ENCODE data around the gene SLC25A20.
"Not testable (repeated sequence)": the region's sequence is repeated elsewhere in the genome, so short reads cannot be mapped to it uniquely, and the experiment has no call there.

Gene SLC25A20

DNA sequence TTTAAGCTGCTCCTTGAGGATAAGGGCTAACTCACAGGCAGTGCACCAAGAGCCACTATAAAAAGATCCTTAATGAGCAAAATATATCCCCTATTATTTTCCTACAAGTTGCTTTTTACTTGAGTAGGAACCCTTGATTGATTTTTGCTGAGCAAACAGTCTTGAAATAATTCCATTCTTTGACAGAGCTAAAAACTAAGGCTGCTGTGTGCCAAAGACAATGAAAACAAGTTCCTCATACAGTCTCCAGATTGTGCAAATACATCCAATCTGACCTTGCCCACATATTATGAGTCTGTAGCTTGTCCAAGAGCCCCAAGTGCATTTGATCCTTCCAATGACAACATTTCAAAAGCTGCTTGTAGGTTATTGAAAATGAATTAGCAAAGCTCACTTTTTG, 66.0 kb downstream of the SLC25A20 start:
- DNase-seq (no peak), ATAC-seq (no peak)
- H3K9me3 Mint-ChIP-seq: no peaks in the 10 kb centered on the region
- H3K4me1 Mint-ChIP-seq: peaks cover 14% of the 10 kb centered on the region
- H3K4me3 Mint-ChIP-seq: no peak overlapping the region
- H3K27me3 Mint-ChIP-seq: no peaks in the 10 kb centered on the region
- H3K27ac Mint-ChIP-seq: no peak overlapping the region

- ATAC-seq (no peak), DNase-seq (no peak)
- Mint-ChIP-seq H3K4me1 (peaks cover 11% of the 10 kb centered on the region), H3K9me3 (no peaks in the 10 kb centered on the region), H3K27me3 (no peaks in the 10 kb centered on the region), H3K27ac (no peak overlapping the region), H3K4me3 (no peak overlapping the region)
These were observed 68.0 kb downstream of the SLC25A20 start for GRCh38 chr3:48830715-48831114.

DNA sequence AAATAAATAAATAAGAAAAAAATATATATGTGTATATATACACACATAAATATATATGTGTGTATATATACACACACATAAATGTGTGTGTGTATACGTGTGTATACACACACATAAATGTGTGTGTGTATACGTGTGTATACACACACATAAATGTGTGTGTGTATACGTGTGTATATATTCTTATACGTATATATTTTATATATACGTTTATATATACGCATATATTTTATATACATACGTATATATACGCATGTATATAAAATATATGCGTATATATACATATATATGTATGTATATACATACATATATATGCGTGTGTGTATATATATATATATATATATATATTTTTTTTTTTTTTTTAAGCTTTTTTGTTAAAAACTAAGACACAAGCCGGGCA, 69.2 kb downstream of the SLC25A20 start:
- not testable (repeated sequence) for ATAC-seq, DNase-seq, H3K4me3 Mint-ChIP-seq, H3K4me1 Mint-ChIP-seq, H3K27me3 Mint-ChIP-seq, H3K27ac Mint-ChIP-seq, H3K9me3 Mint-ChIP-seq

DNA sequence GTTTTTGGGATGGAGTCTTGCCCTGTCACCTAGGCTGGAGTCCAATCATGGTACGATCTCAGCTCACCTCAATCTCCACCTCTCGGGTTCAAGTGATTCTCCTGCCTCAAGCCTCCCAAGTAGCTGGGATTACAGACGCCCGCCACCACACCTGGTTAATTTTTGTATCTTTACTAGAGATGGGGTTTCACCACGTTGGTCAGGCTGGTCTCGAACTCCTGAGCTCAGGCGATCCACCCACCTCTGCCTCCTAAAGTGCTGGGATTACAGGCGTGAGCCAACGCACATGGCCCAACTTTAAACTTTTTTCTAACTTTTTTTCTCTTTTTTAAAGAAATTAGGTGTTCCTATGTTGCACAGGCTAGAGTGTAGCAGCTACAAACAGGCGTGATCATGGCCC, 70.8 kb downstream of the SLC25A20 start:
- H3K4me1 Mint-ChIP-seq: peaks cover 11% of the 10 kb centered on the region
- DNase-seq, H3K27me3 Mint-ChIP-seq, ATAC-seq, H3K4me3 Mint-ChIP-seq, H3K27ac Mint-ChIP-seq, H3K9me3 Mint-ChIP-seq: not testable (repeated sequence)

- DNase-seq: no peak
- Mint-ChIP-seq H3K27me3 (no peaks in the 10 kb centered on the region), H3K4me3 (no peak overlapping the region), H3K9me3 (no peaks in the 10 kb centered on the region), H3K27ac (no peak overlapping the region), H3K4me1 (peaks cover 11% of the 10 kb centered on the region)
- no peak for ATAC-seq
These were observed 72.2 kb downstream of the SLC25A20 start for GRCh38 chr3:48826451-48826850.

DNA sequence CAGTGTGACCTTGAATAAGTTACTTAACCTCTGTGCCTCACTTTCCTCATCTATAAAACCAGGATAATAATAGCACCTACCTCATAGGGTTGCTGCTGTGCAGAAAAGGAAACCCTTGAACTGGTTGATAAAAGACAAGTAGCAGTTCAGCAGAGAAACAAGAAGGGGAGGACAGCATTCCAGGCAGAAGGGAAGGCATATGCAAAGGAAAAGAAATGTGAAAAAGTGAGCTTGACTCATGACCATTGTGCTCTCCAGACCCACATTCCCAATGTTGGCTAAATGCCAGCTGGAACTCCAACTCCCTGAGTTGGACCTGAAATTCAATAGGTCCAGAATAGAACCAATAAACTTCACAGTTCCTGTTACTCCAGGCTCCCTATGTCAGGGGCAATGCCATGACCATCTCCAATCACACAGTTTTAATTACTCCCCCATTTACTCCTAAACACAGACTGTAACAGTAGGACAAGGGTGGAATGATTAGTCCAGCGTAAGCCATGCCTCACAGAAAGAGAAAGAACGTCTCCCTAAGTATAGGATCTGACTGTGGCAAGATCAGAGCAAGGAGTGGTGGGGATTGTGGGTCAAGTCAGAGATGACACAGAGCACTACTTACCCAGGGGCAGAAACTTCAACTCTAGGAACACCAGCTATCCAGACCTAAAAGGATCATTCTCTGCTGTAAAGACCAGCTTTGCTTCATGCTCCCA, 77.9 kb downstream of the SLC25A20 start:
- no peak overlapping the region for H3K4me3 Mint-ChIP-seq
- H3K4me1 Mint-ChIP-seq: peaks cover 18% of the 10 kb centered on the region
- no peaks in the 10 kb centered on the region for H3K9me3 Mint-ChIP-seq
- no peak for ATAC-seq
- H3K27ac Mint-ChIP-seq: no peak overlapping the region
- H3K27me3 Mint-ChIP-seq: no peaks in the 10 kb centered on the region
- DNase-seq: no peak

DNA sequence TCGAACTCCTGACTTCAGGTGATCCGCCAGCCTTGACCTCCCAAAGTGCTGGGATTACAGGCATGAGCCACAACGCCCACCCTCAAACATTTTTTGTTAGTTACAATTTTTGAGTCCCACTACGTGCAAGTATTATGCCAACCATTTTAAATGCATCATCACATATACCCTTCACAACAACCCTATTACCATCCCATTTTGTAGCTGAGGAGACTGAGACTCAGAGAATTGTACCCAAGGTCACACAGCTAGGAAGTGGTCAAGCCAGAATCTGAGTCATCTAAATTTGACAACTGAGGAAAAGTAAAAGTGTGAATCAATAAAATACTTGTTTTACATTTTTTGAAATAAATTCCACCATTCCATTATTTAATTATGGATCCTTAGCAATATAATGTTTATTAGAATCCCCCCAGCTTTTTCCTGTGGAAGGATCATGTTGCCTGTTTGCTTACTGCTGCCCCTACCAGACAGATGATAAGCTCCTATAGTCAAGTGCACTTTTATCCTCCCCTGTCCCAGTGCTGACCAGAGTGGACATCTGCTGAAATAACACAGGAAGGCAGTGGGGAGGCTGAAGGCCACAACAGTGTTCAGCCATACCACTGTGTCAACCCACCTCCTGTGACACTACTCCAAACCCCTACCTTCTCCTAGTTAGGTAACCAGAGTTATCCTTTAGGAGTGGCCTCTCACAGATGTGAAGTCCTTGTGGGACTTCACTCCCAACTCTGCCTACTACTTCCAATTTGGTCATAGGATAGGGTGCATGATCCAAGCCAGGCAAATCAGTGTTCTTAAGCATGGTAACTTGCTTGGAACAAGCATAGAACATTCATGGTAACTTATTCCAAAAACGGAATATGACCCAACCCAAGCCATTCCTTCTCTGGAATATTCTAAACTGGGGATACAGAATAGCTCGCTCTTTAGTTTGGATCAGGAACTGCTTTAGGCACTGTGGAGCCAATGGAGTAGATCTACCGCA, 79.2 kb downstream of the SLC25A20 start:
- no peak for ATAC-seq
- no peak overlapping the region for H3K4me3 Mint-ChIP-seq
- H3K4me1 Mint-ChIP-seq: peaks cover 18% of the 10 kb centered on the region
- H3K27me3 Mint-ChIP-seq: no peaks in the 10 kb centered on the region
- H3K27ac Mint-ChIP-seq: peak overlapping the region in 1 of 2 donors; percentile 44
- no peak for DNase-seq
- no peaks in the 10 kb centered on the region for H3K9me3 Mint-ChIP-seq

DNA sequence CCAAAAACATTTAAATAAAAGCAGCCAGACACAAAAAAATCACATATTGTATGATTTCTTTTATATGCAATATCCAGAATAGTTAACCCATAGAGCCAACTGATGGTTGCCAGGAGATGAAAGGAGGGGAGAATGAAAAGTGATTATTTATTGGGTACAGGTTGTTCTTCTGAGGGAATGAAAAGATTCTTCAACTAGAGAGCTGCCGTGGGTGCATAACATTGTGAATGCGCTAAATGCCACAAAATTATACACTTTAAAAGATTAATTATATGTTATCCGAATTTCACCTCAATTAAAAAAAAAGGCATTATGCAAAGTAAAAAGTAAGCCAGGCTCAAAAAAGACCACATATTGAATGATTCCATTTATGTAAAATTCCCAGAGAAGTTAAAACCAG, 87.2 kb downstream of the SLC25A20 start:
- H3K4me3 Mint-ChIP-seq: peak overlapping the region in 1 of 2 donors; percentile 2
- no peak overlapping the region for H3K27ac Mint-ChIP-seq
- peaks cover 28% of the 10 kb centered on the region for H3K4me1 Mint-ChIP-seq
- no peak for DNase-seq
- peaks cover 0 to 10% of the 10 kb centered on the region in 2 donors for H3K9me3 Mint-ChIP-seq
- no peaks in the 10 kb centered on the region for H3K27me3 Mint-ChIP-seq
- no peak for ATAC-seq

Measured in stimulated activated naive CD8-positive, alpha-beta T cell treated with anti-CD3 and anti-CD28 coated beads, Interleukin-15, amount 100 ng/mL, for 72 hours (primary cell).